Activated T-helper 1 cell treated with Interleukin-2 at 50 U/mL for 16 hours (primary cell): ENCODE results near the gene YEATS2.
"Not testable (repeated sequence)": the region's sequence is repeated elsewhere in the genome, so short reads cannot be mapped to it uniquely, and the experiment has no call there.

Source experiments
- DNase-seq: peaks from one replicate; pipeline ENCODE4 v3.0.0-alpha.2; 2020; ENCODE audit warnings: low read depth

The YEATS2 gene

GRCh38 chr3:183777016-183777618 is 79.5 kb downstream of the YEATS2 start:
- DNase-seq, result no peak

- DNase-seq, result no peak
Observed at GRCh38 chr3:183779896-183780465, 82.4 kb downstream of the YEATS2 start.

GRCh38 chr3:183781246-183781645 is 83.6 kb downstream of the YEATS2 start:
- DNase-seq, result no peak

DNA sequence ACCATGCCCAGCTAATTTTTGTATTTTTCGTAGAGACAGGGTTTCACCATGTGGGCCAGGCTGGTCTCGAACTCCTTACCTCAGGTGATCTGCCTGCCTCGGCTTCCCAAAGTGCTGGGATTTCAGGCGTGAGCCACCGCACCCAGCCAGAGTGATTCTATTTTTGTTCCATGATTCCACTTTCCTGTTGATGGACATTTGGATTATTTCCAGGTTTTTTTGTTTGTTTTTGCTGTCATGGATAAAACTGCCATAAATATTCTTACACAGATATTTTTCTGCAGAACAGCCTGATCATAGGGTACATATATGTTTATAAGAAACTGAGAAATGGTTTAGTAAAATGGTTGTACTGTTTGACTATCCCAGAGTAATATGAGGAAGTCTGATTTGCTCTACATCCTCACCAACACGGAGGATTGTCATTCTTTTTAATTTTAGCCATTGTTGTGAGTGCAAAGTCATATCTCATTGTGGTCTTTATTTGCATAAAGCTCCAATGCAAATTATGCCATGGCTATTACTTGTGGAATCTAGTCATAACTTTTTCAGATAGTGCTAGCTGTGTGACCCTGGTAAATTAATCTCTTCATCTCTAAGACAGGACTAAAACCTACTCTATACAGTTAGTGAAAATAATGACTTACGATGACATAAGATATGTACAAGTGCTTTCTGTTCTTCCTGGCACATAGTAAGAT is 85.1 kb downstream of the YEATS2 start:
- DNase-seq, result no peak

DNA sequence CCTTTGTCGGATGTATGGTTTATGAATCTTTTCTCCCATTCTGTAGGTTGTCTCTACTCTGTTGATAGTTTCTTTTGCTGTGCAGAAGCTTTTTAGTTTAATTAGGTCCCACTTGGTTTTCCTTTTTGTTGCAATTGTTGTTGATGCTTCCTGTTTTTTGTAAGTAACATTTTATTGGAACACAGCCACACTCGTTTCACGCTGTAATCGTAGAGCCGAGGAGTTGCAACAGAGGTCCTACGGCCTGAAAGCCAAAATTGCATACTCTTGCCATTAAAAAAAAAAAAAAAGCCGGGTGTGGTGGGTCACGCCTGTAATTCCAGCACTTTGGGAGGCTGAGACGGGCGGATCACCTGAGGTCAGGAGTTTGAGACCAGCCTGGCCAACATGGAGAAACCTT is 86.9 kb downstream of the YEATS2 start:
- DNase-seq, result not testable (repeated sequence)

DNA sequence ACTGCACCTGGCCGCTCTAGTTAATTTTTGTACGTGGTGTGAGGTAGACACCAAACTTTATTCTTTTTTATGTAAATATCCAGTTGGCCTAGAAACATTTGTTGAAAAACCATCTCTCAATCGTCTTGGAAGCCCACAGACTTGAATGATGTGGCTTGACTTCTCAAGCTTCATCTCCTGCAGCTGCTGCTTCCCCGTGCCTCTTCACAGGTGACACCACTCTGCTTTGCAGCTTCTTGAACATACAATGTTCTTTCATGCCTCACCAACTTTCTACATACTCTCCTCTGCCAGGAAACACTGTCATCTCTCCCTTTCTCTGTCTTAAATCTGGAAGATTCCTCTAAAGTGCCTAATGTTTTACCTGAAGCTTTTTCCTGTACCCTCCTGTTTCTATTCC is 92.2 kb downstream of the YEATS2 start:
- DNase-seq, result no peak

DNA sequence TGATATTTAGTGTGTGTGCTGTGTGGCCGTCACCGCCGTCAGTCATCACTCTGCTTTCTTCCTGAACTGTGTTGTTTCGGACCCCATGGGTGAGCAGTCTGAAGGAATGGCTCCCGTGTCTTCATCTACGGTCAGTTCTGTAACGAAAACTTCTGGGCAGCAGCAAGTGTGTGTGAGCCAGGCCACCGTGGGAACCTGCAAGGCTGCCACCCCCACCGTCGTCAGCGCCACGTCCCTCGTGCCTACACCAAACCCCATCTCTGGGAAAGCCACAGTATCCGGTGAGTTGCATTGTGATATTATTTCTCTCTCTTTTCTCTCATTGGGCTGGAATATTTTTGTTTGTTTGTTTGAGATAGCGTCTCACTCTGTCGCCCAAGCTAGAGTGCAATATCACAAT is 93.1 kb downstream of the YEATS2 start:
- DNase-seq, result no peak

DNA sequence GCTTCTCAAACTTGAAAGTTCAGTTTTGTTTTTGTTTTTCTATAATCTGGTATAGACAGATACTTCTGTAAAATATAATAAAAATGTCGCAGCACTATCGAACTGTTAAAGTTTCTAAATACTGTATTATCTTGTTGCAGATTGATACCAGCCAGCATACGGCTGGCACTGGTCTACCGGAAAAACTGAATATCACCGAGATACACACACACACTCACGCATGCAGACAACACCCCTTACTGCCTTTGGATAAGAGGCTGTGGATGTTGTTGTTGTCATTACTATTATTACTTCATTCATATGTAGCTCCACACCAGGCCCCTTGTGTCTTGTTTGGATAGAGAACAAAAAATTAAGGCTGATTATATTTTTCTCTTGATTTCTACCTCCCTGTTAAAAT is 95.4 kb downstream of the YEATS2 start:
- DNase-seq, result no peak

GRCh38 chr3:183794452-183794851 is 96.9 kb downstream of the YEATS2 start:
- DNase-seq, result no peak

- no peak for DNase-seq
Observed at GRCh38 chr3:183796372-183796771, 98.8 kb downstream of the YEATS2 start.

DNA sequence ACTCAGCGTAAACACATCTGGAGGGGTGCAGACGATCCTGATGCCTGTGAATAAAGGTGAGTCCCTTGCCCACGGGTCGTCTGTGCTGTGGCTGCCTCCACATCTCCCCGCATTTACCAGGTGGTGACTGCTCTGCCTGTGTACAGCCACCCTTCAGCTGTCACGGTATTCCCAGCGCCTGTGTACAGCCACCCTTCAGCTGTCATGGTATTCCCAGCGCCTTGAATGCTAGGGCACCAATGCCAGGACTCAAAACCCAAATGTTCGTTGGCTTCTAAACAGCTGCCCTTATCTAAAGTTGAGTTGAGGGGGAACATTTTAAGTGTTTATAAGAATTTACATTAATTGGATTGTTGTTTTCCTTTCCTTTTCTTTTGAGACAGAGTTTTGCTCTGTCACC is 100.4 kb downstream of the YEATS2 start:
- no peak for DNase-seq

DNA sequence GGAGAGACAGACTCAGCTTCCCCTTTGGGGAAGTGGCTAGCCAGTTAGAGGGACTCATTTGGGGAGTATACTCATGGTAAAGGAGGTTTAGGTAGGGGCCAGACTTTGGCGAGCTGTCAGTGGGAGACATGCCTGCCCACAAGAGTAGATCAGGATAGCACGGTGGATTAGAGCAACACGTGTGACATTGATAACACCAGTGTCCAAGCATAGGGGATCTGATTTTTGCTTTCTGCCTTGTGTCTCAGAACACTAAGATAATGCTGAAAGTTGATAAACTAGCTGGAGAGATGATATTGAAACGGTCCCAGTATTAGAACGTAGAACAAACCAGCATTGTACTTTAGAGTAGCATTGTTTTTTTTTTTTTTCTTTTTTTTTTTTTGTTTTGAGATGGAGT is 101.9 kb downstream of the YEATS2 start:
- DNase-seq, result no peak

- DNase-seq, result no peak
Observed at GRCh38 chr3:183800243-183800863, 102.8 kb downstream of the YEATS2 start.

DNA sequence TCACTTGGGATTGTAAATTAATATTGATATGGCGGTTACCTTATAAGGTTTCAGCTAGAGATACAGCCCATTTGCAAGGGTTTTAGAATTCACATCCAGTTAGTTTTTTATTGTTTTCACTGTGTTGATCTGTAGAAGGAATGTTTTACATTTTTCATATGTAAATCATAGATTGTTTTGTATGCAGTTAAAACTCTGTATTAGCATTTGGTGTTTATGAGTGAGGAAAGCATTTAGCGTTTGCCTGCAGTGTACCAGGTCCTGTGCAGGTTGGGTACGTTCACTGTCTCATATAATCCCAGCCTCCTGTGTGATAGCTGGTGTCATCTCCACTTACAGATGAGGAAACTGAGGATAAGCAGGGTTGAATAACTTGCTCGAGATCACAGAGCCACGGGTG is 104.0 kb downstream of the YEATS2 start:
- DNase-seq, result no peak

- no peak for DNase-seq
Observed at GRCh38 chr3:183802989-183803388, 105.4 kb downstream of the YEATS2 start.

- no peak for DNase-seq
Observed at GRCh38 chr3:183807209-183807728, 109.7 kb downstream of the YEATS2 start.

DNA sequence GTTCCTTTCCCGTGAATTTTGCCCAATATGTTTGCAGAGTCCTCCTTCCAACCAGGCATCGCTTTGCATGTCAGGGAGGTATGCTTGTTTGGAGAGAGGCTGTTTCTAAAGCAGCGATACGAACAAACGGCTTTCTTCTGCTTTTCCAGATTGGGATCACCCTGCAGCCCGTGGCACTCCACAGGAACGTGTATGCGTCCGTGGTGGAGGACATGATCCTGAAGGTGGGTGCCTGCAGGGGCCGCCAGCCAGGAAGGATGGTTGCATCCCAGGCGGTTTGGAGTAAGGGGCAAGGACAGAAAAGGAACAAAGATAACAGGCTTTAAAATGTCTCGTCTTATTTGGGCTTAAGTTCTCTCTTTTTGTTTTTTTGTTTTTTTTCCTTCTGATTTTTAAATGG is 110.3 kb downstream of the YEATS2 start:
- DNase-seq, result no peak

GRCh38 chr3:183808355-183808754 is 110.8 kb downstream of the YEATS2 start:
- no peak for DNase-seq

DNA sequence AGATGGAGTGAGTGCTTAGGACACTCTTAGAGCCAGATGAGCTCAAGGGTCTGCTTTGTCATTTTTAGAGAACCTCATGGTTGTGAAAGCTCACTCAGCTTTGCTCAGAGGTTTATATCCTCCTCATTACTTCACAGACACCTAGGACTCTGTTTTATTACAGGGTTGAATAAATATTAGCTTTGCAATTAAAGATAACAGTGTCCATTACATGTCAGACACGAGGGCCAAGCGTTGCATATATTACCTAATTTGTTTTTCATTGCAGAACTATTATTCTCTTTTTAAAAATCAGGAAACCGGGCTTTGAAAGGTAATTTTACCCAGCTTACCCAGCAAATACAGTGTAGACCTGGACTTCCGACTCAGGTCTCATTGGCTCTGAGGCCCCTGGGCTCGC is 111.7 kb downstream of the YEATS2 start:
- DNase-seq, result no peak

- no peak for DNase-seq
Observed at GRCh38 chr3:183810643-183811594, 113.3 kb downstream of the YEATS2 start.

DNA sequence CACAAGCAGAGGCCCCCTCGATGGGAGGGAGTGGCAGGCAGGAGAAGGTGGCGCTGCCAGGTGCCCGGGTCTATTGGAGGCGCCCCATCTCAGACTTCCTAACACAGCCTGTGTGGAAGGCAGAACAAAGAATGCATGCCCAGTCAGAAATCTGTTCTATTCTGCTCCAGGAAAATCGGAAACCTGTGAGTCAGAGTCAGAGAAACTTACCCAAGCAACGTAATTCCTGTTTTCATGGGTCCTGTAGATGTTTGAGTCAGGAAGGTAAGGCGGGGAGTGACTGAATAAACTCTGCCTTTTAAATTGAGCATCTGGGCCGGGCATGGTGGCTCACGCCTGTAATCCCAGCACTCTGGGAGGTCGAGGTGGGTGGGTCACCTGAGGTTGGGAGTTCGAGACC is 114.0 kb downstream of the YEATS2 start:
- DNase-seq, result no peak
